NCI-H1417 (cell line): Measurements from ENCODE around the gene POU5F2.

Source experiments
- DNase-seq, 3 experiments: peaks; one replicate each; lab custom pipeline; 2025; lab: John Stamatoyannopoulos, UW

The POU5F2 gene

GRCh38 chr5:93716453-93716852 is 24.9 kb downstream of the POU5F2 start:
- DNase-seq: no peak

DNA sequence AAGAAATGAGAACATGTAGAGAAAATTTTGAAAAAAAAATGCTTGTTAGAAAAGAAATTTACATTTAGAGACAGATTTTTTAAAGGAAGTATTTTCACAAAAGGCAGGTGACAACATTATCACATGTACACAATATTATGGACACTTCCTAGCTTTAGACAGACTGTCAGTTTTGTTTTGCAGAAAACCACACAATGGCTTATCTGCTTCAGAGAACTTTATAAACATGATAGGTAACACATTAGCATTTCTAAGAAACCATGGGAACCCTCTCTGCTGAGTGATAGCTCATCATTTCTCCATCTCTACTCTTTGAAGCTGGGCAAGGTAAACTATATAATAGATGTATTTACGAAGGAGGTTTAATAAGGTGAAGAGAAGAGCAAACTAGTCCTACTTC is 25.6 kb downstream of the POU5F2 start:
- DNase-seq: peak in 1 of 3 experiments; percentile 13

- peak in 2 of 3 experiments; percentile 41 to 88 for DNase-seq
Measured at GRCh38 chr5:93715327-93715726, 26.1 kb downstream of the POU5F2 start.

- no peak for DNase-seq
Measured at GRCh38 chr5:93708442-93708841, 33.0 kb downstream of the POU5F2 start.

- no peak for DNase-seq
Measured at GRCh38 chr5:93705896-93706295, 35.5 kb downstream of the POU5F2 start.

DNA sequence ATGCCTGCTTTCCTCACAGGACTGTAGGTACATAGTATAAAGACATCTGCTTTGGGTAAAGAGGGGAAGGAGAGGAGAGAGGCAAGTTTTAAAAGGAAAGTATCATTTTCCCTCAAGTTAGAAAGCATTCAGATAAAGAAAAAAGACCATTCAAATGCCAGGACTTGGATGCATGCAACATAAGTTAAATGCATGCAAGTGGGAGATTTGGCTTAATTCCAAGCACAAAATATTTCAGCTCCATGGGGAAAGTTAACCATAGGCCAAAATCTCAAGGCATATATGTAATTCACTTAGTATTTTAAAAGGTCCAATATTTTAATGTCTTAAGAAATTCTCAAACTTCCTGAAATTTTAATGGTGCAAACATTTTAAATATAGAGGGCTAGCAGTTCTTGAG is 36.4 kb downstream of the POU5F2 start:
- no peak for DNase-seq

GRCh38 chr5:93691997-93692396 is 49.4 kb downstream of the POU5F2 start:
- no peak for DNase-seq
